HG02642 (cell line): ENCODE results near the gene NR2F1.

Experiments used
- ATAC-seq: cut with Tn5 transposase; IDR thresholded peaks from one replicate; pipeline ENCODE4 v1.9.1; 2021; ENCODE audit warnings: mild to moderate bottlenecking; ENCODE audit not compliant: unreplicated experiment, poor library complexity

NR2F1 gene

DNA sequence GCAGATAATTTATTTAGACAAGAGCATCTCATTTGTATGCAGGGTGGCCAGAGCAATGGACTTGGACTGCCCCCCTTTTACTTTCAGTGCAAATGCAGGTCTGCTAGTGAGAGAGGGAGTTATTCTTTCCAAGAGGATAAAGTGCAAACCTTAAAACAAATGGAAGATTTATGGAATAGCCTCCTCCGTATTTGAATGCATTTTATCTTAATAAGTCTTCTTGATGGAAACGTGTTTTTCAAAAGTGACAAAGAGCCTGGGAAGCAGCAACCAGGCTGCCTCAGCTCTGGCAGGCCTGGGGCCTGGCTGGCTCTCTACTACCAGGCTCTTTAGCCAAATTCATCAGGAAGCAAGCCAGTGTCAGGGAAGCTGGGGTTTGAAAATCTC, 6.8 kb downstream of the NR2F1 start:
- no peak for ATAC-seq

DNA sequence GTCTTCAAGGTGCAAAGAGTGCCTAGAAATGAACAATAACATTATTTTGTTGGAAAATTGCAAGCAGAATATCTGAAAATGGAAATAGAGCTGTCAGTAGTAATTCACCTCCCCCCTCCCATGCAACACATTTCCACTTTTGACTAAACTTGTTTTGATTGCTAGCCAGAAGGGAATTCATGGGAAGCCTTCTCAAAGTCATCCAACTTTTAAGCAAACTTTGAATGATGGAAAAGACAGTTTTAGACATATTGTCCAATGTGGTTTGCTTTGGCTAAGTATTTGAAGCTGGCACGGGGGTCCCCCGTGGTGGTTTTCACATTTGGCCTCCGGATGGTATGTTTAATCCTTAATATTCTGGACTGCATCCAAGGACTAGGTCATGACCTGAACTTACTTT, 7.5 kb downstream of the NR2F1 start:
- no peak for ATAC-seq

GRCh38 chr5:93591323-93591945, 8.4 kb downstream of the NR2F1 start:
- no peak for ATAC-seq

GRCh38 chr5:93592883-93593282, 9.9 kb downstream of the NR2F1 start:
- ATAC-seq = no peak

- no peak for ATAC-seq
These were observed 10.6 kb downstream of the NR2F1 start for GRCh38 chr5:93593476-93594131.

DNA sequence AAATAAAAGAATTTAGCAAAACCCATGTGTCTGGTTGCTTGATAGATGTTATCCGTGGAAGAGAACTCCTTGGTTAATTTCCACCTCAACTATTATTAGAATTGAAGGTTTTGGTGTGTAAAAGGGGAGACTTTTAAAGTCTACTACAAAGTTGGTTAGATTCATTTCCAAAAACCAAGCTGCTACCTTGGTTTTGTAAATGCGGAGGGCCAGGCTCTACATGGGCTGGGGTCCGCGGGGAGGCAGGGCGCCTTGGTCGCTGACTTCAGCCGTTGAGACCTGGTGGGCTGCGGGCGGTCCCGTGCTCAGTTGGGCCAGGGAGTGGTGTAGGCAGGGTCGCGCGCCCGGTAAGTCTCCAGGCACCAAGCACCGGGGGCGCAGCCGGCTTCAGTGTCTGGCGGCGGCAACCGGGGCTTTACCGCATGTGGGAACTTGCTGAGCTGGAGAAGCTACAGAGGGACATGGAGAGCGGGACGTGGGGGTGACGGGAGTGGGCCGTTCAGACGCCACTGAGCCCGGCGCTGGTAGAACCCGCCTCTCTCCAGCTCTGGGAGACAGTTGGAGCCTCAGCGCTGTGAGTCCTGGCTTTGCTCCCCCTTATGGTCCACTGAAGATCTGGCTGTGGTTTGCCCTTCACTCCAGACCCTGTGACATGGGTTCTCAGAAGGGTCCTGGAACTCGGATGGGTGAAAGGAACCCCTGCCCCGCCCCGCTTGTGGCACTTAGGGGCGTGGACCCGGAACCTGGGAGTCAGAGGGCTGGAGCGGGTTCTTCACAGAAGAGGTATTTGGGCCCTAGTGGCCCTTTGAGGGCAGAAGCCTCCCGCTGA, 11.8 kb downstream of the NR2F1 start:
- no peak for ATAC-seq

GRCh38 chr5:93595420-93596147, 12.6 kb downstream of the NR2F1 start:
- no peak for ATAC-seq

- no peak for ATAC-seq
These were observed 13.3 kb downstream of the NR2F1 start for GRCh38 chr5:93596310-93596675.

DNA sequence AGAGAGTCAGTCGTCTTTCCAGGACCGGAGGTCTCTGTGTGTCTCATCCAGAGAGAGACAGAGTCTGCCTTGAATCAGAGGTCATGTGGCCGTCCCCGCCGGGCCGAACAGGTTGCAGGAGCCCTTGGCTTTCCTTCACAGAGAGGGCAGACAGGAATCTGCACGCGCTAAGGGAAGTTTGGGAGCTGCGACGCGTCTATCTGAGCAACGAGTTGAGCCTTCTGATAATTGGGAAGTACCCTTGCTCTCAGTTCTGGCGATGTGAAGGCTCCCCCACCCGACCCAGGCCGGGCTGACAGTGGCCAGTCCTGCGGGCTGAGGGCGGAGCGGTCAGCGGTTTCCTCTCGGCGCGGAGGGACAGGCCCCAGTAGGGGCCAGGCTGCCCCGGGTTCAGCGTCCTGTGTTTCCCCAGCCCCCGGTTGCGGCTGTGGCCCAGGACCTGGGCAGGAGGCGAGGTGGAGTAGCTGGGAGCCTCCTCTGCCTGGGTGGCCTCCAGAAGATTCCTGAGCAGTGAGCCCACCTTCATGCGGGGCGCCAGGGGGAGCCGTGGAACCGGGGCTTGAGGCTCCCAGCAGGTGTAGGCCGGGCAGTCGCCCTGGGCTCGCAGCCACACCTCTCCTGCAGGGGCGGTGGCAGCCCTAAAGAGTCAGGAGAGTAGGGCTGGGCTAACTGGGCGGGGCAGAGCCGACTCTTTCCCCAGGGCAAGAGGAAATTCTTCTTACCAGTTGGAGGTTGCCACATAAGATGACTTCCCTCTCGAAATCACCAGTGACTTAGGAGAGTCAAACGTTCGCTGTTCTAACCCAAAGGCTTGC, 13.9 kb downstream of the NR2F1 start:
- ATAC-seq = peak; percentile 37

GRCh38 chr5:93598091-93599000, 15.3 kb downstream of the NR2F1 start:
- no peak for ATAC-seq

DNA sequence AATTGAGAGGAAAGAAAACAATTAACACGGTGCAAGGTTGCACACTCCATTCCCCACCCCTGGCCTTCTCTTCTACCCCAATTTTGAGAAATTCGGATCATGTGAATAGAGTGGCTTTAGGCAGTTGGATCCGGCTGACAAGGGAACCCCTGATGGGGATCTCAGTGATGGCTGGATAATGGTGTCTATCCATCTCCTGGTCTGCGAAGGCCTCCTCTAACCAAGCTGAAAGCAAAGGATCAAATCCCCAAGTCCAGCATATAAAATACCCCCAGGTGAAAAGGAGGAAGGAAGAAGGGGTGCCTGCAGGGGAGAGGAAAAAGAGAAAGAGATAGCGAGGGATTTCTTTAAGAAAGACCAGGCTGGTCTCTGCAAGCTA, 16.0 kb downstream of the NR2F1 start:
- ATAC-seq = no peak

DNA sequence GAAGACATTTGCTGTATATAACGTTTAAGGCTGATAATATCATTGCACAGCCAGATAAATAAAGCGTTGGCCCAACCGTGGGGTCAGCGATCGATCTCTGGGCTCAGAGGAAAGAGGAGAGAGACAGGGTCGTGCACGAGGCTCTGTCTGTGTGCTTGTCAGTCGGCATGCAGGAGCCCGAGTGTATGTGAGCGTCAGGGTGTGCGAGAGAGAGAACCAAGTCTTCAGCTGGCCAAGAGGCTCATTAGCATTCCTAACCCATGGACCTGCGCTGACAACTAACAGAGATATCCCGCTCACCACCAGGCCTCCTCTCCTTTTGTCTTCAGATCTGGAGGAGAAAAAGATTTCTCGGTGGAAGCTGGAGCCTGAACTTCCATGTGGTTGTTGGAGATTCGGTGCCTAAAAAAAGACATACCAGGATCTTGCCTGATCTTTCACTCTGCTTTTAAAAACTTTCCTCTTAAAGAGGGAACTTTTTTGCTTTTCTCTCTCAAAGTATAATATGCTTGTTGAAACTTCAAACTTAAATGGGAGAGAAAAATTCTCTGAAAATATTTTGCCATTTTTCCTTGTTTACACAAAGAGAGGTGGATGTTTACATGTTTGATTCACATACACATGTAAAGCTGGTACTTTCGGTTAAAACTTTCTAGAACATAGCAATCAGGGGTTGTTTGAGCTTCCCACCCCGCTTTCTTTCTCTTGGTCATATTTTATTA, 16.5 kb downstream of the NR2F1 start:
- no peak for ATAC-seq

GRCh38 chr5:93600409-93601070, 17.5 kb downstream of the NR2F1 start:
- ATAC-seq = no peak

DNA sequence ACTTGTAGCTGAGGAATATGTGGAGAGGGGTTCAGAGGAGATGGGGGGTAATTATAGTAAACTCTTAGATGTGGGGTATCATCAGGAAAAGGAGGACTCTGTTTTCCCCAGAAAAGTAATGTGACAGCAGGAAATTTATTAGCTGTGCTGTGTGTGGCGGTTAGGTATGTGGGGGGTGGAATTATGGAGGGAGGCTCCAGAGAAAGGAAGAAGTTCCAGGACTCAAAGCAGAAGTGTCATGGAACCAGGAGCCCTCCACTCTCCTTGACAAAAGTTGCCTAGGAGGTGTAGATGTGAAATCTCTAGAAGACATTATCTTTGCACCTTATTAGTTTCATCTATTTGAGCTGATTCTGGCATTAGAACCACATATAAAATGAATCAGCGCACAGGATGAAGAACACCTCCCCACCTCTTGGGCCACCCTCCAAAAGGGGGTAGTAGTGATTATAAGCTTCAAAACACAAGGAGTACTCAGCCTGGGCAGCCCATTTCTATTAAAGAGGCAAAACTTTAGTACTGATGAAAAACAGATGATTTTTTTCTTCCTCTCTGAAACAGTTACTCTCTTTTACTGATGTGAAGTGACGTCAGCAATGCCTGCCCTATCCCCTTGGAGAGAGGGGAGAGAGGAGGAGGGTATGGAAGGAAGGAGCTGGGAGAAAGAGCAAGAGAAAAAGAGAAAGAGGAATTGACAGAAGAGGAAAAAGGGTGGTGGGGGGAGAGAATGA, 18.2 kb downstream of the NR2F1 start:
- ATAC-seq = no peak

DNA sequence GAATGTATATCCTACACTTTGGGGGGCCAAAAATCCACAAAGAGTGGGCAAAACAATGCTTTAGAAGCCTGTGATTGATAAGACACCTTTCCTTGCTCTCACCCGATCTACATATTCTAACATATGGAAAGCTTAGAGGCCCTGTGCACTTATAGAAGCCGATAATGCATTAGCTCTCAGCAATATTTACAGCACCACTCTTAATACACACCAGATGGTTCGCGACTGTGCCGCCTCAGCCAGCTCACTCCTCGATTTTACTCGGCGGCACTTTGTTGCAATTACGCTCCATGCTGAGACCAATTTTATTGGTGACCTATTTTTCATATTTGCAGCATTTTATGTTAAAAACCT, 18.8 kb downstream of the NR2F1 start:
- no peak for ATAC-seq

GRCh38 chr5:93602241-93603077, 19.4 kb downstream of the NR2F1 start:
- ATAC-seq = no peak
